MCF 10A (cell line): ENCODE data around the gene UBAP2L. TPM values are rescaled to one million over a fixed set of nuclear protein-coding genes. Genes with fewer than 3 reads are reported as not detected.

Experiments used
- BruUV-seq: library from RNA; stranded (reverse); fragments of 400-500 nt; replicated peaks from 2 replicates; lab custom pipeline; 2021; lab: Mats Ljungman, UMichigan
- CTCF ChIA-PET: fragments of 300-600 bp; sonication (Branson Sonifier 250); formaldehyde crosslinking; extraction: SDS; loops from one replicate; lab custom pipeline; 2021; ENCODE audit warnings: antibody characterized with exemption, inconsistent platforms; lab: Yijun Ruan, JAX
- POLR2A ChIA-PET: fragments of 300-600, 350-650 bp; sonication (Branson Sonifier 250); formaldehyde crosslinking; extraction: SDS; loops from one replicate; lab custom pipeline; 2020; ENCODE audit warnings: antibody characterized with exemption, inconsistent platforms; lab: Yijun Ruan, JAX
- DNase-seq: peaks from one replicate; pipeline ENCODE4 v3.0.0-alpha.2; 2018; ENCODE audit not compliant: unreplicated experiment
- H3K27ac Mint-ChIP-seq: one replicate; pipeline ENCODE4 v1.8.0; 2022; ENCODE audit warnings: mild to moderate bottlenecking, low read depth, mixed read lengths; ENCODE audit not compliant: unreplicated experiment
- H3K27me3 Mint-ChIP-seq: one replicate; pipeline ENCODE4 v1.8.0; 2022; ENCODE audit warnings: mixed read lengths; ENCODE audit not compliant: insufficient read depth, unreplicated experiment
- H3K36me3 Mint-ChIP-seq: one replicate; pipeline ENCODE4 v1.8.0; 2022; ENCODE audit warnings: mild to moderate bottlenecking, moderate library complexity, mixed read lengths; ENCODE audit not compliant: insufficient read depth, unreplicated experiment
- H3K4me1 Mint-ChIP-seq: one replicate; pipeline ENCODE4 v1.8.0; 2022; ENCODE audit warnings: mixed read lengths; ENCODE audit not compliant: insufficient read depth, unreplicated experiment
- H3K4me3 Mint-ChIP-seq: one replicate; pipeline ENCODE4 v1.8.0; 2022; ENCODE audit warnings: mild to moderate bottlenecking, moderate library complexity, mixed read lengths; ENCODE audit not compliant: unreplicated experiment
- H3K9me3 Mint-ChIP-seq: one replicate; pipeline ENCODE4 v1.8.0; 2022; ENCODE audit warnings: mixed read lengths; ENCODE audit not compliant: unreplicated experiment
- CTCF ChIP-seq: fragments of 200-600 bp; IDR thresholded peaks from one replicate; pipeline ENCODE4 v1.8.0; 2022; ENCODE audit warnings: antibody characterized with exemption, mild to moderate bottlenecking; ENCODE audit not compliant: unreplicated experiment
- intact Hi-C: fragments of 100-400 bp; cut with micrococcal nuclease; formaldehyde crosslinking; loops from 2 replicates; pipeline ENCODE4 v1.14.1; 2022
- total RNA-seq: library from RNA; stranded (reverse); gene quantifications from 2 replicates; pipeline ENCODE4 v1.2.3, GENCODE V29; 2022

The UBAP2L gene
- total RNA-seq, 1 experiment from 2014 or later = 223 TPM

- ChIA-PET CTCF (interaction anchor here (2.0 kb wide), 1 partner anchor 98 kb away, joined by 4 read pairs; no protein-coding TSS in a partner anchor), POLR2A (interaction anchor here (0.8 kb wide), 1 partner anchor 246 kb away, joined by 3 read pairs; the partner anchor contains the start of gene RPS27)
- H3K36me3 Mint-ChIP-seq = peaks cover 100% of the 10 kb centered on the region
- no peaks in the 10 kb centered on the region for H3K27me3 Mint-ChIP-seq
- peaks cover 18% of the 10 kb centered on the region for H3K4me1 Mint-ChIP-seq
- intact Hi-C loops = no loop called here
- no peak overlapping the region for H3K27ac Mint-ChIP-seq
- no peak overlapping the region for H3K4me3 Mint-ChIP-seq
- no TSS peak for BruUV-seq
- no peak for DNase-seq
- H3K9me3 Mint-ChIP-seq = no peaks in the 10 kb centered on the region
- no peak for TF ChIP-seq CTCF
Observed at GRCh38 chr1:154236855-154237254, 16.1 kb downstream of the UBAP2L start.

GRCh38 chr1:154237435-154237834 lies 16.7 kb downstream of the UBAP2L start:
- intact Hi-C loops = no loop called here
- no TSS peak for BruUV-seq
- Mint-ChIP-seq H3K36me3 (peaks cover 100% of the 10 kb centered on the region), H3K4me1 (peaks cover 18% of the 10 kb centered on the region), H3K27me3 (no peaks in the 10 kb centered on the region), H3K9me3 (no peaks in the 10 kb centered on the region), H3K4me3 (no peak overlapping the region), H3K27ac (no peak overlapping the region)
- CTCF ChIA-PET = interaction anchor here (0.8 to 2.0 kb wide), 3 partner anchors 9 to 97 kb away, joined by 3 to 4 read pairs (median 4); no protein-coding TSS in a partner anchor
- POLR2A ChIA-PET = interaction anchor here (1.0 kb wide), 2 partner anchors 14 to 27 kb away, joined by 3 to 4 read pairs; no protein-coding TSS in a partner anchor
- DNase-seq = no peak
- TF ChIP-seq CTCF = no peak

GRCh38 chr1:154237880-154238506 lies 17.2 kb downstream of the UBAP2L start:
- DNase-seq = no peak
- H3K4me3 Mint-ChIP-seq = no peak overlapping the region
- peaks cover 18% of the 10 kb centered on the region for H3K4me1 Mint-ChIP-seq
- H3K36me3 Mint-ChIP-seq = peaks cover 100% of the 10 kb centered on the region
- ChIA-PET POLR2A (interaction anchor here (1.0 to 1.5 kb wide), 4 partner anchors 14 to 26 kb away, joined by 3 to 4 read pairs (median 4); no protein-coding TSS in a partner anchor), CTCF (interaction anchor here (0.6 to 2.0 kb wide), 5 partner anchors 10 to 97 kb away, joined by 3 to 5 read pairs (median 4); no protein-coding TSS in a partner anchor)
- intact Hi-C loops = no loop called here
- BruUV-seq = no TSS peak
- no peaks in the 10 kb centered on the region for H3K27me3 Mint-ChIP-seq
- H3K9me3 Mint-ChIP-seq = no peaks in the 10 kb centered on the region
- no peak overlapping the region for H3K27ac Mint-ChIP-seq
- no peak for TF ChIP-seq CTCF

- DNase-seq = no peak
- TF ChIP-seq CTCF = no peak
- BruUV-seq = no TSS peak
- no peak overlapping the region for H3K4me3 Mint-ChIP-seq
- H3K36me3 Mint-ChIP-seq = peaks cover 100% of the 10 kb centered on the region
- no peaks in the 10 kb centered on the region for H3K9me3 Mint-ChIP-seq
- H3K4me1 Mint-ChIP-seq = peaks cover 18% of the 10 kb centered on the region
- POLR2A ChIA-PET = interaction anchor here (0.7 to 1.8 kb wide), 5 partner anchors 14 to 263 kb away, joined by 3 to 12 read pairs (median 3); partner anchors contain the start of gene UBAP2L
- intact Hi-C loops = no loop called here
- H3K27me3 Mint-ChIP-seq = no peaks in the 10 kb centered on the region
- H3K27ac Mint-ChIP-seq = no peak overlapping the region
- CTCF ChIA-PET = interaction anchor here (1.4 kb wide), 1 partner anchor 15 kb away, joined by 5 read pairs; no protein-coding TSS in a partner anchor
Observed at GRCh38 chr1:154239491-154239890, 18.7 kb downstream of the UBAP2L start.
